Inferior parietal cortex (tissue), 1 donor: Measurements from ENCODE around the gene DNAH11.
A peak's percentile ranks its signal among the peaks of the same experiment; 100 is the strongest.

Experiments
- DNase-seq: peaks from one replicate; pipeline ENCODE4 v3.0.0-alpha.2; 2016; ENCODE audit errors: extremely low spot score

The DNAH11 gene

GRCh38 chr7:21550821-21551531 is 8.1 kb downstream of the DNAH11 start:
- DNase-seq: no peak

DNA sequence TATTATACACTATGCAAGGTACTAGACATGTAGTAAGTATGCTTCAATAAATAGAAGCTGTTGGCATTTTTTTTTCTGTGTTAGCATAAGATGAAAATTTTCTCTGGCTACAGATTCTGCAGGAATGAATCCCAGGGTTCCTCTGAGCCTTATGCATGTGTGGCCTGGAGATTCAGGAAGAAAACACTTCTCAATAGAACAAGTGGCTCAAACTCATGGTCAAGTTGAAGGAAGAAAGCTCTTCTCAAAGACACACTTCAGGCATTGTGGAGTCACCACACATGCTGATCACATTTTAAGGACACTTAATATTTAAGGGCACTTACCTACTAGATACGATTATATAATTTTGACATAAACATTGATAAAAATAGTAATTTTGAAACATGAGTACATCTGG is 19.5 kb downstream of the DNAH11 start:
- DNase-seq: no peak

GRCh38 chr7:21565614-21566013 is 22.8 kb downstream of the DNAH11 start:
- DNase-seq: no peak

- DNase-seq: no peak
Observed at GRCh38 chr7:21566094-21566493, 23.3 kb downstream of the DNAH11 start.

DNA sequence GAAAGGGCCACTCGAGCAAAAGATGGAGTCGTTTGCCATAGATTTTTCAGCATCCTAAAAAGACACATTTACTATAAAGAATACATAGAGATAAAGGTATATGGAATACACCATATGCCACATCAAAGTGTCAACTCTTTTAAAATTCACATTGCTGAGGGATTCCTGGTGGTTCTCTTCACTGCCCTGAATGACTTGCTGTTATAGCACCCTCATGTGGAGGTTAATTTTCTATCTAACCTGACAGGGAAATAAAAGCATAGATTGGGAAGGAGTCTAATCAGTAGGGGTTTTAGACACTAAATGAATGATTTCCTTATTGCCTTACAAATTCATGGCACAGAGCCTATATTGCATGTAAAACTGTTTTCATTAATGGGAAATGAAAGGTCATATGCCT is 25.9 kb downstream of the DNAH11 start:
- DNase-seq: peak; percentile 13

GRCh38 chr7:21572331-21573313 is 29.8 kb downstream of the DNAH11 start:
- DNase-seq: no peak

- DNase-seq: peak; percentile 13
Observed at GRCh38 chr7:21579341-21580072, 36.7 kb downstream of the DNAH11 start.

DNA sequence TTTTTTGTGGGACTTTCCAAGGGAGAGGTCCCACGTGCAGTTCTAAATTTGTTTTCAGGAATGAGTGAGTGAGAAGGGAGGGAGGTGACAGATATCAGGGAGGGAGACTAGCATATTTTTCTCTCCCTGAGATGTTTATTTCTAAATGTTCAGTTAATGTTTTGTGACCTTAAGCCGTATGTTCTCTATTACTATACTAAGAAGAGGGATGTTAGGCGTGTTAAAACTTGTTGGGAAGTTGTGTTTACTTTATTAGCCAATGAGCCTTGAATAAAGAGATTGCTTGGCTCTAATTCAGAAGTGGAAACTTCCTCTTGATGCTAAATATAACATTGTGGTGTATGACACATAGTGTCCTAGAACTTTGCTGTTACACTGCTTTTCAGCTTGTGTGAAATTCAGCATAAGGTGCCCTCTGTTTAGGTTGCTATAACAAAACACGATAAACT is 37.3 kb downstream of the DNAH11 start:
- peak; percentile 28 for DNase-seq

- DNase-seq: no peak
Observed at GRCh38 chr7:21585070-21585724, 42.4 kb downstream of the DNAH11 start.

DNA sequence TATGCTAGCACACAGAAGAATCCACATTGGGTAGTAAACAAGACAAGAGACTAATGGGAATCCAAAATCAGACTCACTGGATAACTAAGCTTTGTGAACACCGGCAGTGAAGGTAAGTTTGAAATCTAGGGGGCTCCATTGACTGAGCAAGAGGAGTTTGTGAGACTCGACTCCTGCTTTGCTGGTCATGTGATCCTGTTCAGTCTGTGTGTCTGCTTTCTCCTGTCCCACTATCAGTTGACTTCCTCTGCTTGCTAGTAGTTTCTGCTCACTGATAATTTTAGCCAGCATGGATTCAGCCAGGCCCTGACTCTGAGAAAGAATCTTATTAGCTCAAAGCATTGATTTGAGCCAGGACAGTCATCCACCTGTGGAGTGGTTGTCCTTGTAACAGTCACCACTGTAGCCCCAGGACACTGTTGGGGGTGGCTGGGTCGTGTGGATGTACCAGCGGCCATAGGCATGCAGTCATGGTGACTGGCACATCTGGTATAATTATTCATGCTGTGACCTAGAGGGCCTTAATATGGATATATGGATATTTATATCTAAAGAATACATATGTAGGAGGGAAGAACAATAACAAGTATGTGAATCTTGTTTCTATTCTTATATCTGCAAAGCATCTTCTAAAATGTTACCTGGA is 44.4 kb downstream of the DNAH11 start:
- no peak for DNase-seq

DNA sequence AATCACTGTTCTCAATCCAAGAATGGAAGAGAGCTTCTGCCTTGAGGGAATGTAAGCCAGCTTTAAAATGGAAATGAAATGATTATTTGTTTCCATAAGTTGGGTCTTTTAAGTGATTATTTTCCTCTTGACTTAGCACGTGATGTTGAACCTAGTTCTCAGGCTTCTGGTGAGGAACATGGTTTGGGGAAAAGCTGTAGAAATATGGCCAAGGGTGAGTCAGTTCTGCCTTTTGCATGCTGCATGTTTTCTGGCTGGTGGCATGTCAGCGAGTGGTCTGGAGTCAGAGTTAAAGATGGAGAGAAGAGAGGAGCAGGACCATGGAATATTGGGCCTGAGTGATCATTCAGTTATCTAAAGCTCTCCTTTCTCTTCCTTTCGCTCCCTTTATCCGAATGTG is 54.0 kb downstream of the DNAH11 start:
- DNase-seq: no peak

GRCh38 chr7:21603462-21603861 is 60.6 kb downstream of the DNAH11 start:
- DNase-seq: no peak

- no peak for DNase-seq
Observed at GRCh38 chr7:21603972-21604749, 61.3 kb downstream of the DNAH11 start.

DNA sequence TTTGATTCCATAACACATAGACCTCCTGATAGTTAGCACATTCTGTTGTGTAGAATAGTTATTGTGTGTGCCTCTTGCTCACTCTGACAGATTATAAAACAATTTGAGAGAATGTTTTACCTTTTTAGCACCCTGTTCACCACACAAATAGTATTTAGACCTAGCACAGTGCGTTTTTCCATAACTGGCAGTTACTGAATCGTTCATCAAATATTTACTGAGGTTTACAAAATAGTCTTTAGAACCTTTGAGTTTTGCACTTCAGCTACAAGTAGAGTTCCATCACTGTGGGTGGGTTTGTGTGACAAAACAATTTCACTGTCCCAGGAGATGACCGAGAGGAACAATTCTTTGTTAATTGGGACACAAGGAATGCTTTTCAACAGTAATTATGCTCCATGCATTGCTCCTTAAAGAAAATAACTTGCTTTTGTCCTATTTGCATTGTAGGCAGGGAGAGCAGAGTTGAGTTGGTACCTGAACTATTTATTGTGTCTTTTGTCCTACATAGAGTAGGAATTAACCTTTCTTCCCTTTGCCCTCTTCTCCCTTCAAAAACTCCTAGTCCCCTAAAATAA is 62.3 kb downstream of the DNAH11 start:
- DNase-seq: no peak

DNA sequence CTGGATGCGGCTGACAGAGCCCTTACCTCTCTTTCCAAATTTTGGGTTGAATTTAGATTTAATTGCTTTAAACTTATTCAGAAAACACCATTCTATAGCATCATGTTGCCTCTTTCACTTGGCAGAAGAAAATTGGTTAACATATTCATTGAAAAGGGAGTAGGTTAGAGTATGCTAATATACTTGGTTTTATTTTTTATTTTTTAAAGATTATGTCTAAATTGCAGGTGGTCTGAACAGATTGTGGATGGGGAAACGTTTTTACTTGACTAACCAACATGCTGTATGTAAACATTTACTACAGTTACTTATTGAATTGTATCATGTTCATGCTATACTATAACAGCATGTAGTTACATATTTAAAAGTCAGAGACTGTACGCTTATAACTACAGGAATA is 65.6 kb downstream of the DNAH11 start:
- DNase-seq: no peak

DNA sequence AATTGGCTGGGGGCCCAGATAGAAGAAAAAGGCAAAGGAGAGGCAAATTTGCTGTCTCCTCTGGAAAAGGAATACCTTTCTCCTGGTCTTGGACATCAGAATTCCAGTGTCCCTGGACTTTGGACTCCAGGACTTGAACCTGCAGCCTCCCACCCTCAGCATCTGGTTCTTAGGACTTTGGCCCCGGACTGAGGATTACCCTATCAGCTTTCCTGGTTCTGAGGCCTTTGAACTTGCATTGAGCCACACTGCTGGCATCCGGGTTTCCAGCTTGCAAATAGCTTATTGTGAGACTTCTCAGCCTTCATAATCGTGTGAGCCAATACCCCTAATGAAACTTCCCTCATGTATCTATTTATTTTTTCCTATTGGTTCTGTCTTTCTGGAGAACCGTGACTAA is 68.3 kb downstream of the DNAH11 start:
- DNase-seq: no peak

DNA sequence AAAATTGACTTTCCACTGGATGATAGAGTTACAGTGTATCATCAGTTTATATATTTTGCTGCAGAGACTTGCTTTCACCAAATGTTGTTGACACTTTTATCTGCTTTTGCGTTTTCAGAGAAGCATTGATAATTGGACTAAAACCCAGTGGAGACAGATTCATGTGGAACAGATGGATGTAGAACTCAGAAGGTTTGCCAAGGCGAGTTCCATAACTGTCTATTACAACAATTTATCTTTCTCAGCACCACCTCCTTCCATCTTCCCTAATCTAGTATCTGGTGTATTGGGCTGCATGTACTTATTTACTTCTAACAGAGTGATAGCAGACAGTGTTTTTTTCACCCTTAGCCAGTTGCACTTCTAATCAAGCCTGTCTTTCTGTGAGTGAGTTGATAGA is 73.3 kb downstream of the DNAH11 start:
- no peak for DNase-seq

DNA sequence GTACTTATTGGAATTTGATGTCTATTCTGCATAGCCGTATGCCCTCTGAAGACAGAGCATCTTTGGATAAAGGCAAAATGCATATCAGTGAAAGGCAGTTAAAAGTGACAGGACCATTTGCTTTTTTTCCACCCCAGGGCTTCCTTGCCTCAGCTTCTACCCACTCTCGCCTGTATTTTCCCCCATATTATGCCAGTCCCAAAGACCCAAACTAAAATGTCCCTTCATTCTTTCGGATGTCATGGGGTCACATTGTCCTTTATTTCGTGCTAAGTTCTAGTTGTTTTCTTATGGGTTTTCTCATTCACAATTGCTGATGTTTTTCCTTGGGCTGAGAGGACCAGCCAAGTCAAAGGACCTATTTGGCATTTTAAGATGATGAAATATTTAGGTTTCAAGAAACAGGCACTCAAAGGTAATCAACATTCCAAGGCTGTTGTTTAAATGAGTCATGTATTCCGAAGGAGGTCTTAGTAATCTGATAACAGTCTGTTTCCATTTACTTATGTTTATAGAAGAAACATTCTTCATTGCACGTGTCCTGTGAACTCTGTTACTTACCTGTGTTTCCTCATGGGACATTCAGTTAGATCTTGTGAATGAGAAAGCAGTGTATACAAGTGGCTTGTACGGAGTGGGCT is 74.1 kb downstream of the DNAH11 start:
- DNase-seq: no peak

DNA sequence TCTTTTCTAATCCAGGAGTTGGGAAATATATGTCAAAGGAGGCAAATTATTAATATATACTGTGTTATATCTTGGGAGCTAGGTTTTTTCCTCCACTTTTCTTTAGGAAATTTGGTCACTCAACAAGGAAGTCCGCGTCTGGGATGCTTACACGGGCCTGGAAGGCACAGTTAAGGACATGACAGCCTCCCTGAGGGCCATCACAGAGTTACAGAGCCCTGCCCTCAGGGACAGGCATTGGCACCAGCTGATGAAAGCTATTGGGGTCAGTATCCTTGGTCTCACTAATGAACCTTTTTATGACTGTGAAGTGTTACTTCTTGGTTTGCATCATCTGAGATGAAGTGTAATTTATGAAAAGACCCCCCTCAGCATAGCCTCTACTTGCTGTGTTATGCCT is 74.7 kb downstream of the DNAH11 start:
- no peak for DNase-seq
